Stimulated activated CD4-positive, alpha-beta T cell treated with anti-CD3 and anti-CD28 coated beads, Interleukin-2, amount 100 ng/mL, for 24 hours (primary cell): ENCODE results near the gene NSMF.
A peak's percentile ranks its signal among the peaks of the same experiment; 100 is the strongest.

Experiments used
- DNase-seq, 2 donors: peaks; one replicate each; pipeline ENCODE4 v3.0.0-alpha.2; 2020

NSMF gene

DNA sequence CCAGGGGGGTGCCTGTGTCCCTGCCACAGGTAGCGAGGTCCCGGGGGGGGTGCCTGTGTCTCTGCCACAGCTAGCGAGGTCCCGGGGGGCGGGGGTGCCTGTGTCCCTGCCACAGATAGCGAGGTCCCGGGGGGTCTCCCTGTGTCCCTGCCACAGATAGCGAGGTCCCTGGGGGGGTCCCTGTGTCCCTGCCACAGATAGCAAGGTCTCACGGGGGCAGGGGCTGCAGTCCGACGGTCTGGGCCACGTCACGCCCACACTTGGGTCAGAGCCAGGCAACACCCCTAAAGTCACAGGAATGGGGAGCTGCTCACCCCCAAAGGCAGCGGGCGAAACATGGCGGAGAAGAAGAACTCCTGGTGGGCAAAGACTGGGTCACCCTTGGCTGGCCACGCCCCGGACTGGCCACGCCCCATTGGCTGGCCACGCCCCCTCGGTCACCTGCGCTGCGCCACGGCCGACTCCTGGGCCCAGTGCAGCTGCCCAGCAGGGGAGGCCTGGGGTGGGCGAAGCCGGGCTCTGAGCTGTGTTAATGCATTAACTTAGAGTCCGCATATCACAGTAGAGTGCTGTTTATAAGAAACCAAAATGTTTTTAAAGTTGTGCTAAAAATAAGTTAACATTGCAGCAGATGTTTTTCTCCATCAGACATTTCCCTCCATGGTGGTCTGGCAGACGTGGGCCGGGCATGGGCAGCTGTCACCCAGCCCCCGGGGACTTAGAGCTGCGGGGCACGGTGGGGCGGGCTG lies 29.0 kb downstream of the NSMF start:
- DNase-seq = no peak

DNA sequence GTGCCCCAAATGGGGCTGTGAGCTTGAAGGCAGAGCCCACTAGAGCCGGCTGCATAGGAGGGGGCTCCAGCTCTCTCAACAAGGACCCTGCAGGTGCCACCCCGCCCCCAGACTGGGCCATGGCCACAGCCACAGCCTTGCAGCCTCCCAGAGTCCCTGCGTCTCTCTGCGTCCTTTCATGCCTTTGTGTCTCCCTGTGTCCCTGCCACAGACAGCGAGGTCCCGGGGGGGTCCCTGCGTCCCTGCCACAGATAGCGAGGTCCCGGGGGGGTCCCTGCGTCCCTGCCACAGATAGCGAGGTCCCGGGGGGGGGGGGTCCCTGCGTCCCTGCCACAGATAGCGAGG lies 29.6 kb downstream of the NSMF start:
- no peak for DNase-seq

DNA sequence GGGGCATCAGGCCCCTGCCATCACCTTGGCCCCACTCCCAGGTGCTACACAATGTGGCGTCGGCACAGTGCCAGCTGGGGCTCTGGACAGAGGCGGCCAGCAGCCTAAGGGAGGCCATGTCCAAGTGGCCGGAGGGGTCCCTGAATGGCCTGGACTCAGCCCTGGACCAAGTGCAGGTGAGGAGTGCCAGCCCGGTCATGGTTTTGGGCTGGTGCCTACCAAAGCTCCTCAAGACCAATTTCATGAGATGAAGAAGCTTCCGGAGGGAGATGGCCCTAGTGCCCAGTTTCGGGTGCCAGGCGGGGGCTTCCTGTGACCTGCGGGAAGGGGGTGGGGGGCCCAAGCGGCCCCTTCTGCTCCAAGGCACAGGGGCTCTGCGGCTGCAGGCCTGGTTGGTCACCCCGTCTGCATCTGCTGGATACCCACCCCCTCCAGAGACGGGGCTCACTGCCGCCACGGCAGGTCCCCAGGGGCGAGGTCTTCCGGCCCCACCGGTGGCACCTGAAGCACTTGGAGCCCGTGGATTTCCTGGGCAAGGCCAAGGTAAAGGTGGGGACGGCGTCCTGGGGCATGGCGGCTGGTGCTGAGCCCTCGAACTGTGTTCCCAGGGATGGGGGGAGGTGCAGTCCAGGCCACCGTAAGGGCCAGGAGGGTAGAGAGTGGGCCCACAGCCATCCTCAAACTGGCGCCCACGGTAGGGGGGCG lies 30.1 kb downstream of the NSMF start:
- DNase-seq = no peak

DNA sequence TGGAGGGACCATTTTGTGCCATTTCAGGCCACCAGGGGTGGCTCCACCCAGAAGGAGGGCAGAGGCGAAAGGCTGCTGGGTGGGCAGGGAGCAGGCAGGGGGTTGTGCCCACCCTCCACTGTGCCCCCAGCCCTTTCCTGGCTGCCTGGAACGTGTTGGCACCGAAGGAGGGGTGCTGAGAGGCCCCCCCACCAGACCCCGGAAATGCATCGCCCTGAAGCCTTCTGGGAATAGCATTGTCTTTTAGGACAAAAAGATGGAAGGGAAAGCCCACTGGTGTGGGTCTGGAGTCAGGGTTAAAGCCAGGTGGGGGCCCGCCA lies 30.9 kb downstream of the NSMF start:
- DNase-seq = no peak

DNA sequence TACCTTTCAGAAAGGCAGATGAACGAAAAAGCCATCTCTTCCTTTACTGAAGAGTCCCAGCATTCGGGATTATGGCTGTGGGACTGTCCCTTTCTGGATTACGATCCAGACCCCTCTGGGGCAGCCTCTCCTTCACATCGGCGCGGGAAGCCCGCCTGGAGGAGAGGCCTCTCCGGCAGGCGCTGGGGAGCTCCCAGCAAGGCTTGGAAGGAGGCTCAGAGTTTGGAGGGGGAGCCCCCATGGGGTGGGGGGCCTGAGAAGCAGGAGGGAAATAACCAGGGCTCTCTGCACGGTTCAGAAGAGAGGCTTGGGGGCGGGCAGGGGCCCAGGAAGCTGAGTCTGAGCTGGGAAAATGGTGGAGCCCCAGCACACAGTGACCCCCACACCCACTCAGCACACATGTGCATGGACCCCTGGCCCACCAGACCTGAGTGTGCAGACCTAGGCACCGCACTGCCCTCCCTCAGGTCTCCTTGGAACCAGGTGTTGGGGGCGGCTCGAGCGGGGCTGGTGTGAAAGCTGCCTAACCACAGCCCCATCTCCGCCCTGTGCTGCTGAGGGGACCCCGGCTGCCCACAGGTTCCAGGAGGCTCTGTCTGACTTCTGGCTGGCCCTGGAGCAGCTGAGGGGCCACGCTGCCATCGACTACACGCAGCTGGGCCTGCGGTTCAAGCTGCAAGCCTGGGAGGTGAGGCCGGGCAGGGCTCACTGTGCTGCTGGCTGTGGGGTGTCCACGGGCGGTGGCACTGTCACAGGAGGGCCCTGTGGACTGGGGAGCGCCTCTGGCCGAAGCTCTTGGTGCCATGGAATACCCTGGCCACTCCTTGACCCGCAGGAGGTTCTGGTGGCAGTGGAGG lies 31.5 kb downstream of the NSMF start:
- no peak for DNase-seq

DNA sequence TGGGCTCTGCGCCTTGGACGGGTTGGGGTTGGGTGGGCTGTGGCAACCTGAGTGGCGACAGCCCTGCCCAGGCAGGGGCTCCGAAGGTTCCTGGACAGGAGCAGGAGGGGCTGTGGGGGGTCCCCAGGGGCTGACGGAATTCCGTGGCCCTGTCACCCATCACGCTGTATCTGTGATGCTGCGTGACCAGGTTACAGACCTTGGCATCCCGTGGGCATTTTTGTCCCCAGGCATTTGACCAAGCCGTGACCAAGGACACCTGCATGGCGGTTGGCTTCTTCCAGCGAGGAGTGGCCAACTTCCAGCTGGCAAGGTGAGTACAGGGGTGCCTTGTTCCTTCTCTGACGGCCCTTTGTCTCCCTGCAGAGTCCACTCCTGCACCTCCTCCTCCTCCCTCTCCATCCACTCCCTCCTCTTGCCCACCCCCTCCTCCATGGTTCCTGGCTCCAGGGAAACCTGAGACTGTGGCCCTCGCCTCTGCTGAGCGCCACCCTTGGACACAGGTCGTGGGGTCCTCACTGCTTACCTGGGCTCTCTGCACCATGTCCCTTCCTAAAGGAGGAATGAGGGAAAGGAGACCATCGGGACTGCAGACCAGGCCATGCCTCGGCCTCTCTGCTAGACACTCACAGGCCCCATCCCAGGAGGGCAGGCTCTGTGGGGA lies 33.0 kb downstream of the NSMF start:
- no peak for DNase-seq

DNA sequence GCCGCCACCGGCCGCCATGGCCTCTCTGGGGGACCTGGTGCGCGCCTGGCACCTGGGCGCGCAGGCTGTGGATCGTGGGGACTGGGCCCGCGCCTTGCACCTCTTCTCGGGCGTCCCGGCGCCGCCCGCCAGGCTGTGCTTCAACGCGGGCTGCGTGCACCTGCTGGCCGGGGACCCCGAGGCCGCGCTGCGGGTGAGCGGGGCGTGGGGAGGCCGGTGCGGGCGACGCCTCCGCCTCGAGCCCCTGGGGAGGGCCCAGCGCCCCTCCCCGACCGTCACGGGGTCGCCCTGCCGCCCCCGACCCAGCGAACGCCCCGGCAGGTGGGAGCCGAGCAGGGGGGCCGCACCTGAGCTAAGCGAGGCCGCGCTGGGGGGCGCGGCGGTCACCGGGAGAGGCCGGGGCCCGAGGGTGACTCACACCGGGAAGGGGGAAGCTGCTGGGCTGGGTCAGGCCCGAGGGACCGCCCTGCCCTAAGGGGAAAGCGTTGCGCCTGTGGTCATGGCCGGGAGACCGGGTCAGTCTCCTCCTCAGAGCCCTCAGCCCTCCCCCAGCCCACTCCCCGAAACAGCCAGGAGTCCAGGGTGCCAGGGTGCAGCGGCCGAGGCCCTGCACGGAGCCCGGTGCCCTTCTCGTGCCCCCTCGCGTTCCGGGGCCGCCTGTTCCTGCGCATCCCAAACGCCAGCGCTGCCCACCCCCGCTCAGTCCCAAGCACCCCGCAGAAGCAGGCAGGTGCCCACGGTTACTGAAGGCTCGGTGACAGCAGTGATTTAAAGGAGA lies 35.4 kb downstream of the NSMF start:
- DNase-seq = no peak

DNA sequence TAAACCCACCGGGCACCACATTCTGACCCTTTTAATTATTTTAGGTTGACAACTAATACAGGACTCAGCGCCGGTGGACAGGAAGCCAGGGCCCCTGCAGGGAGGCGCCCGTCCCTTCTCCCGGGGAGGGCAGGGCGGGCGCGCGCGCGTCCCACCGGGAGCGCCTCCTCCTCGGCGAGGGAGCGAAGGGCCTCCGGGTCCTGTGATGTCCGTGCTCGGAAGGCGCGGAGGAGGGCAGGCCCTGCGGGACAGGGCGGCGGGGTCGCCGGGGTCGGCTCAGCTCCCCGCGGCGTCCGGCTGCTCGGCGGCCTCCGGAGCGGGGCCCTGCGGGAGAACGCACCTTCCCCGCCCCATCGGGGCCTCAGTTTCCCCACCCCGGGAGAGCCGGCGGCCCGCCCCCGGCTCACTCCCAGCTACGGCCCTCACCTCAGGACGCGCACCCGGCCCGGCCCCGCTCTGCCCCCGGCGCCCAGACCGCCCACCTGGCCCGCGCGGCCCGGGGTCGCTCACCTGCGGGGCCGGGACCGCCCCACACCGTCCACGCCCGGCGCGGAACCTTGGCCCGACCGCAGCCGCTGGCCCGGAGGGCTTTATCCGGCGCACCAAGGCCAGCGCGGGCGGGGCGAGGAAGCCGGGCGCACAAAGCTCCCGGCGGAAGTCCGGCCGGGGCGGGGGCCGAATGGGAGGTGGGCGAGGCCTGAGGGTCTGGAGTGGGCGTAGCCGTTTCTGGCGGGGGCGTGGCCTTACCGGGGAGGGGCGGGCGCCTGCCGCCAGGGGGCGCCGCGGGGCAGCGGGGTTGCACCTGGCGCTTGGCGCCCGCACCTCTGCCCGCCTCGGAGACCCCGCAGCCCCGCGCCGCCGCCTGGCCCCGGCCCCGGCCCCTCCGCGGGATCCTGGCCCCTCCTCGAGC lies 36.3 kb downstream of the NSMF start, which contains the start of the genes EXD3 and NOXA1:
TSS of gene EXD3 (minus strand) at position 559 of the 910 bp plus-strand sequence. CDS start 27,805 bp downstream, outside the sequence.
TSS of gene NOXA1 (plus strand) at position 790 of the 910 bp plus-strand sequence. CDS start 137 bp downstream, outside the sequence.
- DNase-seq = peak; percentile 96 to 97

DNA sequence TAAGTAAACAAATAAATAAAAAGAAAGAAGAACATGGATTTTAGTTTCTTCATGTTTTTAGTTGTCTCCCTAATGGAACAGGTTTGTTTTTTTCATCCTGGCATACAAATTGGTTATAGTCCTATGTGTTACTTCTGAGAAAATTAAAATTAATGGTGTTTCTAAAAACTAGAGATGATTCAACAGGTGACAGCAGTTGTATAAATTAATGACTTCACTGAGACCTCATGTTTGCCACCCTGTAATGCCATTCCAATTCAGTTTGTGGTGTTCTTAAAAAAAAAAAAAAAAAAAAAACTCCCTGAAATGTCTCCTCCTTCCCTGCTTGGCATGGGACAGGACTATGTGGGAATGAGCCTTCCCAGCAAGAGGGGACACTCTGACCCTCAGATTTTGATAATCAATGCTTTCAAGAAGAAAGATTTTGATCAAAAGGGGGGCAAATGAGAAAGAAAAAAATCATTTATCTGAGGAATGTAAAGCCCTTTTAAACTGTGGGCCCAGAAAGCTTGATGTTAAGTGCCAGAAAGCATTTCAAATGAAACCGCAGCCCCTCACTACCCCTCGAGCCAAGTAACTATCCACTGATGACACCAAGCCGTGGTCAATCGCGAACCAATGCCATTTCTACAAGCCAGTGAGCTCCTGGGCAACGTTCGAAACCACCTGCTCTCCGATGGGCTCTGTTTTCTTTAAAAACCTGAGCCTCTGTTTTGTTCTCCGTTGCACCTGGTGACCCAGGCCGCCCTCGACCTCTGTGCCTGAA lies 37.1 kb downstream of the NSMF start:
- DNase-seq = no peak

DNA sequence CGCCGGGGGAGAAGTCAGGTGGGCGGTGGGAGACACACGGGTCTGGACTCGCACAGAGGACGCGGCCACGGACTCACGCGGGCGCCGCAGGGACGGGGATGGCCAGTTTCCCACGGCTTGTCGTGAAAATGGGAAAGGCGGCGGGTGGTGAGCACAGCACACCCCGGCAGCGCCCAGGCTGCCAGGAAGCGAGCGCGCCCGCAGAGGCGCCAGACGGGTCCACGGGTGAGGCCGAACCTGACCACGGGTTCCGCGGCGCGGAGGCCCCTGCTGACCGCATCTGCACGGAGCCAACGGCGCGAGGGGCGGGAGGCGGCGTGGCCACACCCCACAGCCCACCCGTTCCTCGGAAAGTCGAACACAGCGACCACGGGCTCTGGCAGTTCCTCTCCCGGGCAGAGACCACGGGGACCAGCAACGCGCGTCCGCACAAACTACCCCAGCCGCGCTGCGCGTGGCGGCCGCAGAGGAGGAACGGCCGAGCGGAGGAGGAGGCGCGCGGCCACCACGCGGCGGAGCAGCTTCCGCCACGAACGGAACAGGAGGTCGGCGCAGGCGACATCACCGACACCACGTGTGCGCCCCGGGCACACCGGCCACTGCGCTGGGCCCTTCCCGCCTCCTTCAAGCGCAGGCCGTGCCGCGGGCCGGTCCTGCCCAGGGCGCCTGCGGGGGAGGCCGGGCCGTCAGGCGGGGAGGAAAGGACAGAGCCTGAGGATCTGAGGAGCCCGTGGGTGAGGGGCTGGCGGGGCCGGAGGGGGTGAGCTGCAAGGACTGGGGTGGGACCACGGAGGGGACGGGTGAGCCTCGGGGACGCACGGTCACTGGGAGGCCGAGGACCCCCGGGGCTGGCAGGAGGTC lies 41.7 kb downstream of the NSMF start:
- DNase-seq = no peak

DNA sequence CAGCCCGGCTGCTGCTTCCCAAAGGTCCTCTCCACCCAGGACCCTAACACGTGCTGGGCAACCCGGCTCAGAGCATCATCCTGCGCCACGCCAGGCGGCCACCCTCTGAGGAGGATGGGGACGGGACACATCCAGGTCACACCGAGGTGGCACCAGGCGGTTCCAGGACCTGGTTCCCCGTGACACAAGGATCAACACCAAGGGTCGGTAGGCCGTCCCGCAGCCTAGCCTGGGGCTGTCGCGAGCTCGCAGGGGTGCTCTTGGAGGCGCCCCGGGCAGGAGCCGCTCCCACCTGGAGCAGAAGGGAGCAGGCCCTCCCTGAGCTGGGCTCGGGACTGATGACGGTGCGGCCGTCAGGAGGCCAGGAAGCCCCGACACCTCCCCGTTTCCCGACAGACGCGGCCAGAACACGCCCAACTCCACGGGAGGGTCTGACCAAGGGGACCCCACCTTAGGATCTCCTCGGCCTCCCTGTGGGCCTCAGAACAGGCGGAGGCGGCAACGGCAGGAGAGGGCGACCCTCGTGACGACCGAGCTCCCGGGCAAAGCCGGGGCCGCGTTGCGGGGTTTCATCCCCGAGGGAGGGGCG lies 42.5 kb downstream of the NSMF start:
- DNase-seq = no peak

DNA sequence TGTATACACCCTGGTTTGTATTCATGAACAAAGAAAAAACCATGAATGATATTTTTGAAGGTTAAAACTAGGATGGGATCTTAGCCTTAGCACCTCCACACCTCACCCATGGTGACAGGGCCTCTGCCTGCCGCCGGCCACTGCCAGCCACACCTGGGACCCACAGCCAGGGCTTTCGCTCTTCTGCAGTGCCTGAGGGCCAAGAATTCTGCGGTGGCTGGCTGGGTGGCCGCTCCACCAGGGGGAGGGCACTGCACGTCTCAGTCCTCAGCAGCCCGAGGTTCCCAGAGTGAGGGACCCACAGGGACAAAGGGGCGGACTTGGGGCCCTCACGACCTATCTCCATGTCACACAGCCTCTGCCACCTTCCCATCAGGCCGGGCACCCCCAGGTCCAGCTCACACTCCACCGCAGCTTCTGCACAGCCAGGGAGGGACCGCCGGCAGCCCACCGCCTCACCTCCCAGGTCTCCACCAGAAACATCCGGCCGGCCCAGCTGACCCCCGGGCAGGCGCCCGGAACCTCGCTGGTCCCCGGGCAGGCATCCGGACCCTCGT lies 43.0 kb downstream of the NSMF start:
- DNase-seq = no peak

DNA sequence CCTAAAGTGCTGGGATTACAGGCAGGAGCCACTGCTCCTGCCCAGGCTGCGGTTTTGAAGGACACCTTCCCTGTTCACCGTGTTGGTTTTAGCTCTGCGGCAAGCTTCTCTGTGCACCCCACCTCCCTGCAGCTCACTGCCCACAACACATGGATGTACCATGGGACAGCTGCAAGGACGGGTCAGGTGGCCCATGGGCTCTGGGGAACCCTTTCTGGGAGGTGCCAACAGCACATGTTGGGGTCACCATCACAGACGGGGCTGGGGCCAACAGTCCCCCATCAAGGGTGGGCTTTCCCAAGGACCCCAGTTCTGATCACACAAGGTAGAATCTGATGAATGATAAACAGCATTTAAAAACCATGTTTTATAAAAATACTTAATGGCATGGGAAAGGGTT lies 43.7 kb downstream of the NSMF start:
- DNase-seq = no peak

DNA sequence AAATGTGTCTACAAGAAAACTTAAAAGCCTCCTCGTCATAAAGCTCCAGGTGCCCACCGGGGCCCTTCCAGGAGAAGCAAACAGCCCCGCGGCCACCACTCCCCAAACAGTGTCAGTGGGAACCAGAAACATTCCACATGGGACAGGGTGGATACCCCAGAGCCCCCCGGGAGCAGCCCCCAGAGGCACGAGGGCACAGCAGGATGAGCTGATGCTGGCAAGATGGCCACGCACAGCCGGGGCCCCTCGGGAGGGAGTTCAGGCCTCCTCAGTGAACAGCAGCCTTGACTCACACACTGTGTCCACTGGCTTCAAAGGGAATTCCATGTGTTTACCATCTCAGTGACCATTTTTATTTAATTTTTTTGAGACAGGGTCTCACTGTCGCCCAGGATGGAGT lies 46.7 kb downstream of the NSMF start:
- no peak for DNase-seq

DNA sequence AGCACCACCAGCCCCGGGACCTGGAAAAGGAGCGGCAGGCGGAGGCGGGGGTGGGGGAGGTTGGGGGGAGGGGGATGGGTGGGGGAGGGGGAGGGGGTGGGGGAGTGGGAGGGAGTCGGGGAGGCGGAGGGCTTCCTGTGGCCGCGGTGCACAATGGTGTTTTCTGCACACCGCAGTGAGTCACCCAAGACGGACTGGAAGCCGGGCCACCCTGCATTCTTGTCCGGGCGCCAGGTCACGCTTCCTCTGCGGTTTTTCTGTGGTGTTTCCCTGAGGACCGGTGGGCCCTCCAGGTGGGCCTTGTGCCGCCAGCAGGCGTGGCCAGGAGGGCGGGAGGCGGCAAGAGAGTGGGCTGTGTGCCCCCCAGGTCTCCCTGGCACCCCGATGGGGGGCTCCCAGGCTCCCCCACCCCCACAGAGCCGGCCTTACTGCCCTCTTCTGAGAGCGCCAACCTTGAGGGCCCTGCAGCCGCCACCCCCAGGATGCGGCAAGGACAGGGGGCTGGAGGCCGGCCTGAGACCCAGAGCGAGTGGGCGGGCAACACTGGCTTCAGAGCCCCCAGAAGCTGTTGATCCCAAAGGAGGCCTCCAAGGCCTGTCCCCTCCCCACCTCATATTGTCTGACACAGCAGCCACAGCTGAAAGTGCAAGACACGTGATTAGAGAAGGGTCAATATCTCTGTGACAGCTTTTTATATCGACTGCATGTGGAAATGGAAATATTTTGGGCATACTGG lies 47.3 kb downstream of the NSMF start:
- DNase-seq = peak; percentile 34 to 59

DNA sequence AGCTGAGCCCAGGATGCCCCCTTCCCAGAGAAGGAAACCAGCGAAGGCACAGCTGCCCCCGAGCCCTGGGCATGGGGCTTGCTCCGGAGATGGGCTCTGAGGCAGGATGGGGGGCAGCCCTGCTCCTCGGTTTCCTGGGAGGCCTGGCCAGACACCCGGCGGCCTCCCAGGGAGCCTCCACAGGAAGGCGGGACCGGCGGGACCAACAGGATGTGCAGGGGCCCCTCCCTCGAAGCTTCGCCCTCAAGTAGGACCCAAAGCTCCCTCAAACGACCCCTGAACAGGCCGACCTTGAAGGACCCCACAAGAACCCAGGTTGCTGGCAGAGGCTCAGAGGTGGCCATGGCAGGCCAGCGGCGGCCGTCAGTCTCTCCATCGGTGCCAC lies 47.9 kb downstream of the NSMF start:
- DNase-seq = no peak

DNA sequence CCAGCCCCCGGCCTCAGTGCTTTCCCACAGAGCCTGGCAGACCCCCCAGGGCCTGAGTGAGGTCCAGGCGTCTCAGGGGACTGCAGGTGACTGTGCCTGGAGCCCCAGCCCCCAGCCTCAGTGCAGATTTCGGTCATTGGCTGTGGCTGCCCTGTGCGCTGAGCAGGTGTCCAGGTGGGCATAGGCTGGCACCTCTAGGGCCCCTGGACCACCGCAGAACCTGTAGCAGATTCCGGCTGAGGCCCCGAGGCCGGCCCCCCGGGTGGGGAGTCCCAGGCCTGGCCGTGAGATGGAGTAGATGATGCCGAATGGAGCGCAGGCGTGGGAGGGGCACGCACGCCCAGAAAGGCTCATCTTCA lies 48.3 kb downstream of the NSMF start:
- DNase-seq = no peak
